DMS79 (cell line): Measurements from ENCODE around the gene EPB41L1.

Experiments
- DNase-seq: peaks from one replicate; lab custom pipeline; 2025; lab: John Stamatoyannopoulos, UW

Gene EPB41L1

GRCh38 chr20:36261389-36262105 lies 107.0 kb downstream of the EPB41L1 start:
- no peak for DNase-seq

- no peak for DNase-seq
Measured at GRCh38 chr20:36262440-36262839, 107.9 kb downstream of the EPB41L1 start.

DNA sequence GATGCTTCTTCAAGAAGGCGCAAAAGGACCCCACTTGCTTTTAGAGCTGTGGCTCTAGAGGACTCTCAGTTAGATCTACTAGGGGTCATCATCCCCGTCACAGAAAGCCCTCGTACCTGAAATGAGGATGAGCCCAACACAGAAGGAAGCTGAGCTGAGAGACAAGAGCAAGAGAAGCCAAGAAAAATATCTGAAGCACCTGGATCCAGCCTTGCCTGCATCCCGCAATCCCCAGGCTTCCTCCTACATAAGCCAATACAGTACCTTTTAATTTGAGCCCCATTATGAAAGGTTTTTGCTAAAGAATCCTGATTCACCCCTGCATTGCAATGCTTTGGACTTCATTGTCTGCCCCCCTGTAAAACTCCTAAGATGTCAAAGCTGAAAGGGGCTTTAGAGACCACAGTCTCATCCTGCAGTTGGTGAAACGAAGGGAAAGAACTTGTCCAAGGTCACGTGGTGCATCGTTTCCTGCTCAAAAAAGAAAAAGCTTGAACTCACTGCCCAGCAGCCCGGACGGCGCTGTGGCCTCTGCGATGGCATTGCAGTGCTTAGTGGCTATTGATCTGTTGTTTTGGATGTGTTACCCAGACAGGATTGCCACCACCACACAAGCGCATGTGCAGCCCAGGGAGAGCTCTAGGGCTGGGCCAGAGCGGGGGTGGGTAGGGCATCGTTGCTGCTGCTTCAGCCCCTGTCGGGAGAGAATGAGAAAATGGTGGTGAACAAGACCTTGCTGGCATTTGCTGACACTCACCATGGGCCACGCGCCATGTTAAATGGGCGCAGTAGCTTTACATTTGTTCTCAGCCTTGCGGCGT lies 110.1 kb downstream of the EPB41L1 start:
- DNase-seq: no peak

GRCh38 chr20:36266189-36266588 lies 111.6 kb downstream of the EPB41L1 start:
- DNase-seq: no peak

- DNase-seq: no peak
Measured at GRCh38 chr20:36267605-36268381, 113.3 kb downstream of the EPB41L1 start.

DNA sequence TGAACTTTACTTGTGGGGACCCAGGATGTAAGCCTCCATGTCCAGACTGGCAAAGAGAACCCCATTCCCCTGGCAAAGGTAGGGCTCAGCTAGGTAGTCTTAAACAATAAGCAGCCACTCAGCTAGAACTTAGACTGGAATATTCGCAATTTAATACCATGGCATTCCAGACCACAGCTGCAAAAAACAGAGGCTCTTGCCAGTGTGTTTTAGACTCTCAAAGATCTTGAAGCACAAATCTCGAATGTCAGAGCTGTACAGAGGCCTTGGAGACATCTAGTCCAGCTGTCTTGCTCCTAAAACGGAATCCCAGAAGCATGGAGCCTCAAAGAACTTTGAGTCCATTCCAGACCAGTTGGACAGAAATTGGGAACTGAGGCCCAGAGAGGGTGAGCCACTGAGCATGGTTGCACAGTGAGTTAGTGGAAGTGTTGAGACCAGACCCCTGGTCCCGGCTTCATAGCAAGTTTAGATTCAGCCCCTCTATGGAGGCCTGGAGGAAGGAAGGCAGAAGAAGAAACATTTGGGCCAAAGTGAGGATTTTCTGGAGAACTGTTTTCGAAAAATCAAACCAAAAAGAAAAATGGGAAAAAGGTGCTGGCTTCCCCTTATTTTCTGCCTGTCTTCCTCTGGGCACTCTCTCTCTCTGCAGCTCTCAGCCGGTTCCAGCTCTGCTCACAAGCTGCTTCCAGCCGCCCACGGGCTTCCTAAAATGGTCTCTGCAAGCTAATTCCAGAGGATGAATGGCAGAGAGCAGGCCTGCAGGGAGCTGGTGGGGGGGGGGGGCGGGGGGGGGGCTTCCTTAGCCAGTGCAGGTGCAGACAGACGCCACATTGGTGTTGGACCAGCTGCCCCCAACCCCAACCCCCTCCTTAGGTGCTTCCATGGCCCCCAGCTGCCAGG lies 114.2 kb downstream of the EPB41L1 start:
- DNase-seq: no peak

GRCh38 chr20:36269507-36269906 lies 115.0 kb downstream of the EPB41L1 start:
- DNase-seq: no peak

DNA sequence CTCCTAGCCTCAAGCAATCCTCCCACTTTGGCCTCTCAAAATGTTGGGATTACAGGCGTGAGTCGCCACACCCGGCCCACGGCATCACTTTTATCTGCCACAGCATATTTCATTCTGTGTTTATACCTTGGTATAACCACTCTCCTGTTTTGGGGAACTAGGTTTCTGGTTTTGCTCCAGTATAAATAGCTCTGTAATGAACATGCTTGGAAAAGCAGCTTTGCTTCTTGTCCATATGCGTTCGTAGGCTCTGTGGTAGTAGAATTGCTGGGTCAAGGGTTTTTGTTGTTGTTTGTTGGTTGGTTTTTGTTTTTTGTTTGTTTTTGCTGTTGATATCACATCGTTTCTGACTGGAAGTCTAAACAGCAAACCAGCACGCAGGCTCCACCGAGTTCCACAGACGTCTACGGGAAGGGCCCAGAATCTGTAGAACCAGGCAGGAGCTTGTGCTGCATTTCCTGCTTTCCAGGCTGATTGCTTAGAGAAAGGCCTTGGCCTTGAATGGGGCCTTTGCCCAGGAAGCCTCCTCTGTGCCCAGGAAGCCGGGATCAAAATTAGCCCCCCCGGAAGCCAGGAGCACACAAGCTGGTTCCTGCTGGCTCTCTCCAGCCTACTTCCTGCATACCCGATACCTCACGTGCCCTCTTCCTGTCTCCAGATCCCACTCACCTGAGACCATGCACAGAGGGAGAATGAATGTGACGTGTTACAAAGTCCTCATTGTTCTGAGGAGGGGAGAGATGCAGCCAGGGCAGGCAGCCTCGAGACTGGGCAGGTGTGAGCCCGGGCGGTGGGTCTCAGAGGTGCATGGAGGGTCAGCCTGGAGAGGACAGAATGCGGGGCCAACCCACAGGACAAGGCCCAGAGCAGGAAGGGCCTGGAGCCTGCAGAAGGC lies 116.5 kb downstream of the EPB41L1 start:
- DNase-seq: no peak

DNA sequence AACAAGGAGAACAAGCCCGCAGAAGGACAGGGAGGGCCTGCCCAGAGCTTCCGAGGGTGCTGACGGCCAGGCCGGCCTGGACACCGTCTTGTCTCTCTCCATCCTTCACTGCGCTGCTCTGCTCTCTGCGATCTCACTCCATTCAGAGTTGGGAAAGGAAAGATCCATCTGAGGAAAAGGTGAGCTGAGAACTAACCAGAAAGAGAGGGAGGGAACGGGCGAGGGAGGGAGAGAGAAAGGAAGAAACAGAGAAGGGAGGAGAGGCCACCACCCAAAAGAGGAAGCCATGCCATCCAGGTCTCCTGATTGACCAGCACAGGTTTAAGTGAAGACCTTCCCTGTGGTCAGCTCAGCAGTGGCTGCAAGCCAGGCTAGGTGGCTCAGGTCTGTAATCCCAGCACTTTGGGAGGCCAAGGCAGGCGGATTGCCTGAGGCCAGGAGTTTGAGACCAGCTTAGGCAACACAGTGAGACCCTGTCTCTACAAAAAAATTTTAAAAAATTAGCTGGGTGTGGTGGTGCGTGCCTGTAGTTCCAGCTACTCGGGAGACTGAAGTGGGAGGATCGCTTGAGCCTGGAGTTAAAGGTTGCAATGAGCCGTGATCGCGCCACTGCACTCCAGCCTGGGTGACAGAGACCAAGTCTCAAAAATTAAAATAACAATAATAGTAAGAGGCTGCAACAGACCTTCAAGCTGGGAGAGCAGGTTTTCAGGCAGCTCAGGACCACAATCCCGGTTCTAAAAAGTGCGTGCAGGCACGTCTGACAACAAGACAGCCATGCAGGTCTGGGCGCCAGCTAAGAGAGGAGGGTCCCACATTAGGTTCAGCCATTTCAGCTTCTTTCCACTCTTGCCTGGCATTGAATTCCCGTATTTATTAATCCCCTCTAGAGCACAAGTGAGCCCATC lies 117.4 kb downstream of the EPB41L1 start:
- no peak for DNase-seq

DNA sequence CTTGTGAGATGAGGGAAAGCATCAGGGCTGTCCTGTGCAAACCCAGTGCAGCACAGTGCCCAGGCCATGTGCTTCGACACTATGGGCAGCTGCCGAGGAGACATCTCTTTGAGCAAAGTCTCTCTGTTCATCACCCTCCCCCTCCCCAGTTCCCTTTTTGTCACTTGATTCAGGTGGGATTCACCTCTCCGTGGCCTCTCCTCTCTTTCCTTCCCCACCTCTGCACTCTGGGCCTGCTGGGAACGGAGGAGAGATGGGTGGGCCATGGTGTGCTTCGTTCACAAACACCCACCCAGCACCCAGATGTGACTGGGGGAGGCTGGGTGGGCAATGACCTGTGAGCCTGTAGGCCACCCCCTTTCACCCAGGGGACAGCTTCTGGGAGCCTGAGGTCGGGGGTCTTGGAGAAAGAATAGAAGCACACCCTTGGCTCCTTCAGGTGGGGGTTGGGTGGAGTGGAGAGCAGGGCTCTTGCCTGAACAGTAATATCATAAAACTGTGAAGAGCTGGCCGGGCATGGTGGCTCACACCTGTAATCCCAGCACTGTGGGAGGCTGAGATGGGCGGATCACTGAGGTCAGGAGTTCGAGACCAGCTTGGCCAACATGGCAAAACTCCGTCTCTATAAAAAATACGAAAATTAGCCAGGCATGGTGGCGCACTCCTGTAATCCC lies 118.1 kb downstream of the EPB41L1 start:
- DNase-seq: no peak

GRCh38 chr20:36273414-36274180 lies 119.1 kb downstream of the EPB41L1 start:
- no peak for DNase-seq

GRCh38 chr20:36274181-36274841 lies 119.8 kb downstream of the EPB41L1 start:
- DNase-seq: no peak

GRCh38 chr20:36275011-36275410 lies 120.5 kb downstream of the EPB41L1 start:
- no peak for DNase-seq

- DNase-seq: no peak
Measured at GRCh38 chr20:36275441-36276189, 121.1 kb downstream of the EPB41L1 start.

DNA sequence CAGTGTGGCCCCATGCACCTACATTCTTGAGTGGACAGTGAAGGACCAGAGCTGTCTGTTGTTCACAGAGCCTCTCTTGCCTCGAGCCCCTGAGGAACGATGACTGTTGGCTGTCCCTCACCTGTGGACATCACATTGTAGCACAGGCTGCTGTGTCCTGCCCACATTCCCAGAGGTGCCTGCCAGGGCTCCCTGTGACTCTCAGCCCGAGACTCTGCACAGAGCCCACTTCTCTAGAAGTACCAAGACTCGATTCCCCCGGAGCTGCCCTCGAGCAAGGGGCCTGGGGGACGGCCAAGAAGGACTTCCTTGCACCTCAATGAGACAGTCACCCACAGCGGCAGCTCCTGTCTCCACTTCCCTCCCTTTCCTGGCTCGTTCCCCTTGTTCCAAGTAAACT lies 123.0 kb downstream of the EPB41L1 start:
- no peak for DNase-seq

DNA sequence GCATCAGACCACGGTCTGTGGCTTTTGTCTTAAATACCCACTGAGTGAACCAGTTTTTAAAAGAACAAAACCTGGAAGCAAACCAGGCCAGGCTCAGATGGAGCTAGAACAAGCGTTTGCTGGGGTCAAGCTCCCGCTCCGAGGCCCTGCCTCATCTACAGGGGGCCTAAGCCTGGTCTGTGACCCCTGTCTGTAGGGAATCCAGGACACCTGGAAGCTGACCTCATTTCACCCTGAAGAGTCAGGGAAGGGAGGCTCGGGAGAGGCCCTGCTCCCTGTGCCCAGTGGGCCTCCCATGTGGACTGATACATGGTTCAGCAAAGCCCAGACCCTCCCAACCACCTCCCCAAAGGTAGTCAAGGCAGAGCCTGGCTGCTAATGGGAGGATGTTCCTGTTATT lies 124.8 kb downstream of the EPB41L1 start:
- no peak for DNase-seq

- DNase-seq: no peak
Measured at GRCh38 chr20:36279776-36280175, 125.2 kb downstream of the EPB41L1 start.
